Osteoblast (primary cell): ENCODE data around the gene SLC12A1. TPM values are rescaled to one million over a fixed set of nuclear protein-coding genes. Genes with fewer than 3 reads are reported as not detected.

Experiments used
- DNase-seq: peaks from one replicate; pipeline ENCODE4 v3.0.0; 2011; ENCODE audit warnings: low spot score, mixed read lengths; ENCODE audit not compliant: insufficient read length; ENCODE audit errors: missing footprints
- H2AFZ ChIP-seq: 2 replicates; pipeline ENCODE4 v1.6.0; 2011; ENCODE audit warnings: mild to moderate bottlenecking, low read length
- H3K27ac ChIP-seq: 2 replicates; pipeline ENCODE4 v1.5.1; 2011; ENCODE audit warnings: mild to moderate bottlenecking, low read depth, low read length, moderate library complexity
- H3K27me3 ChIP-seq: 2 replicates; pipeline ENCODE4 v1.6.0; 2012; ENCODE audit warnings: mild to moderate bottlenecking, control low read depth, inconsistent platforms, low read length, moderate library complexity; ENCODE audit not compliant: insufficient read depth
- H3K36me3 ChIP-seq: 2 replicates; pipeline ENCODE4 v1.5.1; 2011; ENCODE audit warnings: mild to moderate bottlenecking, low read length, control low read depth, moderate library complexity; ENCODE audit not compliant: insufficient read depth
- H3K4me1 ChIP-seq: 2 replicates; pipeline ENCODE4 v1.5.1; 2011; ENCODE audit warnings: mild to moderate bottlenecking, low read length, control low read depth, moderate library complexity; ENCODE audit not compliant: insufficient read depth
- H3K4me2 ChIP-seq: 2 replicates; pipeline ENCODE4 v1.6.0; 2011; ENCODE audit warnings: mild to moderate bottlenecking, low read length; ENCODE audit not compliant: insufficient read depth
- H3K4me3 ChIP-seq: fragments of 200-600 bp; sonication (generic); 3 replicates; pipeline ENCODE4 v1.5.1; 2012; ENCODE audit warnings: mild to moderate bottlenecking, low read length, inconsistent platforms; ENCODE audit not compliant: insufficient read depth
- H3K79me2 ChIP-seq: 2 replicates; pipeline ENCODE4 v1.6.0; 2012; ENCODE audit warnings: mild to moderate bottlenecking, low read length, control low read depth, inconsistent platforms; ENCODE audit not compliant: insufficient read depth
- H3K9me3 ChIP-seq: 2 replicates; pipeline ENCODE4 v1.5.1; 2011; ENCODE audit warnings: low read depth, low read length, control low read depth
- H4K20me1 ChIP-seq: 2 replicates; pipeline ENCODE4 v1.6.0; 2012; ENCODE audit warnings: mild to moderate bottlenecking, low read length, control low read depth; ENCODE audit not compliant: insufficient read depth
- CTCF ChIP-seq: IDR thresholded peaks from 2 replicates; pipeline ENCODE4 v1.5.1; 2011; ENCODE audit warnings: mild to moderate bottlenecking, low read depth, low read length, moderate library complexity; ENCODE audit errors: extremely low read depth
- total RNA-seq: library from RNA; depleted of rRNA; stranded (reverse); fragments of >200 nt; gene quantifications from 2 replicates; pipeline ENCODE4 v1.2.3, GENCODE V29; 2012

The SLC12A1 gene
- total RNA-seq, 1 donor: not detected

GRCh38 chr15:48233246-48233645 is 27.1 kb downstream of the SLC12A1 start:
- no peak overlapping the region for H3K27ac ChIP-seq
- no peak for DNase-seq
- no peaks in the 10 kb centered on the region for H3K36me3 ChIP-seq
- no peaks in the 10 kb centered on the region for H3K79me2 ChIP-seq
- H3K4me3 ChIP-seq: no peak overlapping the region
- no peaks in the 10 kb centered on the region for H3K27me3 ChIP-seq
- H3K4me2 ChIP-seq: no peak overlapping the region
- no peaks in the 10 kb centered on the region for H3K4me1 ChIP-seq
- H2AFZ ChIP-seq: no peak overlapping the region
- TF ChIP-seq CTCF: no peak
- no peaks in the 10 kb centered on the region for H3K9me3 ChIP-seq
- no peaks in the 10 kb centered on the region for H4K20me1 ChIP-seq

- Histone ChIP-seq H3K27me3 (no peaks in the 10 kb centered on the region), H4K20me1 (no peaks in the 10 kb centered on the region), H2AFZ (no peak overlapping the region), H3K27ac (no peak overlapping the region), H3K36me3 (no peaks in the 10 kb centered on the region), H3K4me2 (no peak overlapping the region), H3K4me3 (no peak overlapping the region), H3K9me3 (no peaks in the 10 kb centered on the region), H3K4me1 (no peaks in the 10 kb centered on the region), H3K79me2 (no peaks in the 10 kb centered on the region)
- no peak for DNase-seq
- no peak for TF ChIP-seq CTCF
Observed at GRCh38 chr15:48239334-48239733, 33.2 kb downstream of the SLC12A1 start.

GRCh38 chr15:48242015-48242414 is 35.9 kb downstream of the SLC12A1 start:
- Histone ChIP-seq H3K27ac (no peak overlapping the region), H3K9me3 (no peaks in the 10 kb centered on the region), H4K20me1 (no peaks in the 10 kb centered on the region), H3K4me1 (no peaks in the 10 kb centered on the region), H3K4me3 (no peak overlapping the region), H3K27me3 (no peaks in the 10 kb centered on the region), H3K79me2 (no peaks in the 10 kb centered on the region), H3K36me3 (no peaks in the 10 kb centered on the region), H2AFZ (no peak overlapping the region), H3K4me2 (no peak overlapping the region)
- no peak for TF ChIP-seq CTCF
- no peak for DNase-seq

- Histone ChIP-seq H4K20me1 (no peaks in the 10 kb centered on the region), H2AFZ (no peak overlapping the region), H3K36me3 (no peaks in the 10 kb centered on the region), H3K27ac (no peak overlapping the region), H3K9me3 (no peaks in the 10 kb centered on the region), H3K27me3 (no peaks in the 10 kb centered on the region), H3K4me2 (no peak overlapping the region), H3K4me3 (no peak overlapping the region), H3K79me2 (no peaks in the 10 kb centered on the region), H3K4me1 (no peaks in the 10 kb centered on the region)
- no peak for TF ChIP-seq CTCF
- no peak for DNase-seq
Observed at GRCh38 chr15:48242535-48242934, 36.4 kb downstream of the SLC12A1 start.
